Gastroesophageal sphincter (tissue), 3 donors: Measurements from ENCODE around the gene WNT7B.

Source experiments
- EP300 ChIP-seq: sonication (generic); formaldehyde crosslinking; IDR thresholded peaks from one replicate; pipeline ENCODE4 v1.6.1; 2017; ENCODE audit warnings: antibody characterized with exemption, mild to moderate bottlenecking
- POLR2A ChIP-seq, 2 donors: fragments of 450-650 bp; IDR thresholded peaks; one replicate each; pipeline ENCODE4 v1.6.1; 2017; ENCODE audit warnings: antibody characterized with exemption in 2 of 2, mild to moderate bottlenecking in 2 of 2, moderate library complexity in 1 of 2
- TF ChIP-seq, protein P1 (sequence below), 4 experiments: fragments of 200-600 bp in 2 of 4; fragments of 450-650 bp in 2 of 4; sonication (generic) in 1 of 4; IDR thresholded peaks; one replicate each; pipeline ENCODE4 v1.5.1; 2017 to 2019; ENCODE audit warnings: antibody characterized with exemption in 4 of 4, mild to moderate bottlenecking in 2 of 4, moderate library complexity in 2 of 4

DNA sequence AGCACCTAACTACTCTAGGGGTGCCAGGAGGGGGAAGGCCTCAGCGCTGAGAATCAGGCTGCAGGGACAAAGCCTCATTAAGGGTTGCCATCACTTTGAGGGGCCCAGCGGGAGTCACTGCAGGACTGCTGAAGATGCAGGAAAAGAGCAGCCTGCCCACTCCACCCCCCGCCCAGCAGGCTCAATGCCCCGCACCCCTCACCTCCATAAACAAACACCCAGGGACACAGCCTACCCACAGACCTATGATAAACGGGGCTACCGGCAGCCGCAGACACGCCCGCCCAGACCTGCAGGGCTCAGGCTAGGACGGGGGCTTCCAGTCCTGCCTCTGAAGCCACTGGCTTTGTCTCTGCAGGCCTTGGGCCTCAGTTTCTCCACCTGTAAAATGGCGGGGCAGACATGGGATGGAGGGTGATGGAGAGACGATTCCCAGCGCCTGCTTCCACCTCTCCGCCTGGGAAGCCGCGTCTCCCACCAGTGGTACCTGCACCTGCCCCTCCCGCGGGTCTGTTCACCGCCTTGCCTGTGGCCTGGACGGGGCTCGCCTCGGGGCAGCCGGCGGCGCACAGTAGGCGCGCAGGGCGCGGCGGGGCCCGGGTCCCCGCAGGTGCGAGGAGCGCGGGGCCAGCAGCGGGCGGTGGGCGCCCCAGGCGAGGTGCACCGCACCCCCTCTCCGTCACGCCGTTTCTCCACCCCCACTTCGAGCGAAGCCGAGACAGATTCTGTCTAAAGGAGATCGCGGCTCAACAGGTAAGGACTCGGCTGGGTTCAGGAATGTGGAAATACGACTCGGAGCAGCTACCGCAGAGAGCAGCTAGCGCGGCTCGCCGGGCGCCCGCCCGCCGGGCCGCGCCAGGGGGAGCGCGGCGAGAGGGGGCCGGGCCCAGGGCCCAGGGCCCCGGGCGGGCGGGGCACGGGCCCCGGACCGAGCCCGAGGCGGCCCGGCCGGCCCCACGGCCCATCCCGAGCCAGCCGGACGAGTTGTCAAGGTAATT, 1.5 kb downstream of the WNT7B start:
- TF ChIP-seq, protein P1, sequence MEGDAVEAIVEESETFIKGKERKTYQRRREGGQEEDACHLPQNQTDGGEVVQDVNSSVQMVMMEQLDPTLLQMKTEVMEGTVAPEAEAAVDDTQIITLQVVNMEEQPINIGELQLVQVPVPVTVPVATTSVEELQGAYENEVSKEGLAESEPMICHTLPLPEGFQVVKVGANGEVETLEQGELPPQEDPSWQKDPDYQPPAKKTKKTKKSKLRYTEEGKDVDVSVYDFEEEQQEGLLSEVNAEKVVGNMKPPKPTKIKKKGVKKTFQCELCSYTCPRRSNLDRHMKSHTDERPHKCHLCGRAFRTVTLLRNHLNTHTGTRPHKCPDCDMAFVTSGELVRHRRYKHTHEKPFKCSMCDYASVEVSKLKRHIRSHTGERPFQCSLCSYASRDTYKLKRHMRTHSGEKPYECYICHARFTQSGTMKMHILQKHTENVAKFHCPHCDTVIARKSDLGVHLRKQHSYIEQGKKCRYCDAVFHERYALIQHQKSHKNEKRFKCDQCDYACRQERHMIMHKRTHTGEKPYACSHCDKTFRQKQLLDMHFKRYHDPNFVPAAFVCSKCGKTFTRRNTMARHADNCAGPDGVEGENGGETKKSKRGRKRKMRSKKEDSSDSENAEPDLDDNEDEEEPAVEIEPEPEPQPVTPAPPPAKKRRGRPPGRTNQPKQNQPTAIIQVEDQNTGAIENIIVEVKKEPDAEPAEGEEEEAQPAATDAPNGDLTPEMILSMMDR (IDR thresholded peaks at IDR 0.05), result no peak
- no peak for TF ChIP-seq EP300
- TF ChIP-seq POLR2A (IDR thresholded peaks at IDR 0.05), result no peak
